SH-SY5Y (cell line): ENCODE results near the gene RAB8B.

ENCODE experiments used
- GATA2 ChIP-seq: IDR thresholded peaks from 2 replicates; pipeline ENCODE4 v1.6.1; 2011; ENCODE audit warnings: mild to moderate bottlenecking, low read depth, low read length
- GATA3 ChIP-seq: IDR thresholded peaks from 2 replicates; pipeline ENCODE4 v1.6.1; 2011; ENCODE audit warnings: low read depth, mild to moderate bottlenecking, low read length, moderate library complexity

RAB8B gene

DNA sequence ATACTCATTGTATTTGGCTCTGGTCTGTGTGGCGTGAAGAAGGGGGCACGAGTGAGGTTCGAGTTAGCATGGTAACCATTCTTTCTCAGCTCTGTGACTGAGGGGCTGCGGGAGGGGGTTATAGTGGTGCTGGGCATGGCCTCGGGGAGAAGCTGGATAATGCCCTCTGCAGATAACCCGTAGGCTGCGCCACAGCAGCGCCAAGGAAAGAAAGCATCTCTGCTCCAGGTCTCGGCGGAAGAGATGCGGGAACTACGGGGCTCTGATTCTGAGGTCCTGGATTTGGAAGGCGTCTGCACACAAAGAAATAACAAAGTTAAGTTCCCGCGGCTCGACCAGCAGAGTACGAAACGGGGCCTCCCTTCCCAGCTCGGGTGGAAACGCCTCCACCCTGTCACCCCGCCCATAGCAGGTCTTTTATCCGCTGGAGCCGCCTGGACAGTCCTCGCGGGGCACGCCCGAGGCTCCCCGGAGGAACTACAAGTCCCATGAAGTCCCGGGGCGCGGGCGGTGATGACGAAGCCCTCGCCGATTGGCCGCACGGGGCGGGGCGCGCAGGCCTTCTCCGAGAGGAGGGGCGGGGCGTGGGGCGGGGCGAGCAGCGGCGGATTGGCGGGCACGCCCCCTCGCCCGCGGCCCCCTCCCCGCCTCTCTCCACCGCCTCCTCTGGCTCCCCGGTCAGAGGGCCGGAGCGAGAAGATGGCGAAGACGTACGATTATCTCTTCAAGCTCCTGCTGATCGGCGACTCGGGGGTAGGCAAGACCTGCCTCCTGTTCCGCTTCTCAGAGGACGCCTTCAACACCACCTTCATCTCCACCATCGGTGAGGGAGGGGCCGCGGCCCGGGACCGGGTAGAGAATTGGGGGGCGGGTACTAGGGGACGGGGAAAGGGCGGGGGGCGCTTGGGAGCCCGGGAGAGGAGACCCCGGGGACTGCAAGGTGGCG, at the start of gene RAB8B:
Gene RAB8B (plus strand): TSS at position 681 of the 946 bp plus-strand sequence. CDS start 19 bp downstream, at position 700.
- TF ChIP-seq GATA2 = no peak

DNA sequence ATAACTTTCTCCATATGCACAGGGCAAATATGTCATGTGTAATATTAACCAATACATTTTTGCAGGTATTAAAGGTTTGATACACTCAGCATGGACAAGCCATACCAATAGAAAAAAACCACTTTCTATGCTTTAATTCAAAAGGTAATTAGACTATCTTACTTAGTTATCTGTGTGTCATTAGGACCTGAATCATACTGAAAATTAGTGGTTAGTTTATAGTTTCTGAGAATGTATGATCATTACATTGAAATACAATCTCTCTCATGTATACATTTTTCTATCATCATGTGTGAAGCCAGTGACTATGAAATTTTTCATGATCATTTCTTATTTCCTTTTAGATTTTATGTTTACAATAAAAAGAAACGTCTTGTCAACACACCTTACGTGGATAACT, 48.5 kb upstream of the RAB8B start:
- TF ChIP-seq GATA2 (no peak), GATA3 (no peak)

GRCh38 chr15:63145426-63145825, 44.0 kb upstream of the RAB8B start:
- TF ChIP-seq GATA2 (no peak), GATA3 (no peak)

- no peak for TF ChIP-seq GATA2
- no peak for TF ChIP-seq GATA3
Observed at GRCh38 chr15:63146684-63147083, 42.7 kb upstream of the RAB8B start.

DNA sequence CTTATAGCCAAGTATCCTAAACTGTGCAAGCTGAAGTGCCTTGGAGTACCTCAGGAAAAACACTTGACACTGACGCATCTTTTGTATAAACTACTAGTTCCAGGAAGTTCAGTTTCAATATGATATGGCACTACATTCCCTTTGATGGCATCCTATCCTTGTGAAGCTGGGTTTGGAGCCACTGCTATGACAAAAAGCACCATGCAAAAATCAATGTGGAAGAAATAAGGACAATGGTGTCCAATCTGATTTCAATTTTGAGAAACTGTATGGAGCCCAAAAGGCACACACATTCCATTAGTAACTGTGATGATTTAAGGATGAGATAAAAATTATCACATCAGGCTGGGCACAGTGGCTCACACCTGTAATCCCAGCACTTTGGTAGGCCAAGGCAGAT, 37.7 kb upstream of the RAB8B start:
- TF ChIP-seq GATA3 (no peak), GATA2 (no peak)

- no peak for TF ChIP-seq GATA2
- TF ChIP-seq GATA3 = no peak
Observed at GRCh38 chr15:63155486-63155885, 33.9 kb upstream of the RAB8B start.

DNA sequence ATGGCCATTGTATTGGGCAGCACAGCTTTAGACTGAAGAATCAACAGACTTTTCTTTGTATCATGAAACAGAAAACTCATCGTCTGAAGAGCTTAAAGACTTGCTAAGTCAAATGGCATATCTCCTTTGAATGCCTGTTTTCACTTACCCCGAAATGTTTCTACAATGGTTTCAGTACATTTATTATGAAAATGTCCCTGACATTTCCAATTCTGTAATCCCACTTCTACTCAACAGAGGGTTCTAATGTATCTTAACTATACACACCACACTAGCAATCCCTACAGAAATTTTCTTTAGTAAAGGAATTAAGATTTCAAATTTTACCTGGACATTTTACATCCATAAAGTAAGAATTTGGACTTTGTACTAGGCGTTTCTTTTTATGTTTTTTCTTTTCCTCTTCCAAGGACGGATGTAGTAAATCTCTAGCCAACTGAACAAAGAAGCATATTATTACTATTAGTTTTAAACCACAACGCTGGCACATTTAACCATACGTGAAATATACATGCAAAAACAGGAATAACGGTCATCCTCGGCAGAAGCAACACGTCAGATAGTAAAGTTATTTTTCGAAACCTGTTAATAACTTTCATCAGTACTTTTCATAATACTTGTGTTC, 33.2 kb upstream of the RAB8B start:
- no peak for TF ChIP-seq GATA3
- no peak for TF ChIP-seq GATA2

DNA sequence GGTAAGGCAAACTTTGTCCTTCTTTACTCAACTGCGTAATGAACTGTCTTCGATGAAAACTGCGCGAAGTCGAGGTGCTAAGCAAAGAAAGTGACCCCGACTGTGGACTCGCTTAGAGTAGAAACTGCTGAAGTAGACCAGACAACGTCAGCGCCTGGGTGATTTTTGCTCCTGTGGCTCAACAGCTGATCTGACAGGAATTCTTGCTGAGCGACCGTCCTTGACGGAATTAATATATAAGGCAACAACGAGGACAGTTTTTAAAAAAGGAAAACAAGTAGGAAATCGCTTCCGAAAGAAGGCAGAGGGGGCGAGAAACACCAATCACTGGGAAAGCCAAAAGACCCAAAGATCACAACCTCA, 32.7 kb upstream of the RAB8B start:
- TF ChIP-seq GATA2 (no peak), GATA3 (no peak)

- TF ChIP-seq GATA3 (no peak), GATA2 (no peak)
Observed at GRCh38 chr15:63157118-63157843, 32.1 kb upstream of the RAB8B start, which contains the start of gene RPS27L. RPS27L (minus strand) TSS chr15:63157477; CDS start chr15:63157405, 72 bp downstream.

- TF ChIP-seq GATA3 = no peak
- no peak for TF ChIP-seq GATA2
Observed at GRCh38 chr15:63157891-63158431, 31.4 kb upstream of the RAB8B start.

GRCh38 chr15:63160638-63161037, 28.8 kb upstream of the RAB8B start:
- TF ChIP-seq GATA2 = no peak
- no peak for TF ChIP-seq GATA3

GRCh38 chr15:63163217-63163616, 26.2 kb upstream of the RAB8B start:
- TF ChIP-seq GATA2 (no peak), GATA3 (no peak)

DNA sequence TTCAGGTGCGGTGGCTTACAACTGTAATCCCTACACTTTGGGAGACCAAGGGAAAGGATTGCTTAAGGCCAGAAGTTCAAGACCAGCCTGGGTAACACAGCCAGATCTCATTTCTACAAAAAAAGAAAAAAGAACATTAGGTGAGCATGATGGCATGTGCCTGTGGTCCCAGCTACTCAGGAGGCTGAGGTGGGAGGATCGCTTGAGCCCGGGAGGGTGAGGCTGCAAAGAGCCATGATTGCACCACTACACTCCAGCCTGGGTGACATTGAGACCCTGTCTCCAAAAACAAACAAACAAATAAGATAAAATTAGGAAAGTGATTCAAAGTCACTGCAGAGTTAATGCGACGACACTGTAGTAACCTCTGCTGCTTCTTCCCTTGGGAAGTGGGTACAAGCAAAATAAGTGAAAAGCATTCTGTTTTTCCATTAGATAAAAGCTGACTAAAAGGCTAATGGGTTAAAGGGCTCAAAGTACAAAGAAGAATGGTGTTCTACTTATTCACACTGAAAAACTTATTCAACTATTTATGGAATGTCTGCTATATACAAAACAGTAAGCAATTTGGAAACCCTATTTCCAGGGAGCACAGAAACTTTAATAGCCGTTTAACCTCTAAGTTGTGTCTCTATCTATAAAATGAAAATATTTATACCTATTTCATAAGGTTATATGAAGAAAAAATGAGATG, 24.1 kb upstream of the RAB8B start:
- TF ChIP-seq GATA2 (no peak), GATA3 (no peak)
